LNCaP clone FGC (cell line): Measurements from ENCODE around the gene CHRM2.

Experiments
- DNase-seq: peaks from one replicate; pipeline ENCODE4 v3.0.0-alpha.2; 2011; ENCODE audit warnings: low read depth
- H3K4me3 ChIP-seq: 2 replicates; pipeline ENCODE4 v1.5.1; 2011; ENCODE audit warnings: mild to moderate bottlenecking, low read depth, low read length, control low read depth
- CTCF ChIP-seq: IDR thresholded peaks from 2 replicates; pipeline ENCODE4 v1.5.1; 2012; ENCODE audit warnings: mild to moderate bottlenecking; ENCODE audit not compliant: control insufficient read depth, insufficient read depth; ENCODE audit errors: extremely low read depth

CHRM2 gene

GRCh38 chr7:136998495-136998894 is 130.0 kb downstream of the CHRM2 start:
- TF ChIP-seq CTCF = no peak
- H3K4me3 ChIP-seq = no peak overlapping the region
- no peak for DNase-seq

GRCh38 chr7:137000621-137001020 is 132.2 kb downstream of the CHRM2 start:
- TF ChIP-seq CTCF = no peak
- no peak overlapping the region for H3K4me3 ChIP-seq
- DNase-seq = no peak

- H3K4me3 ChIP-seq = no peak overlapping the region
- TF ChIP-seq CTCF = no peak
- no peak for DNase-seq
Measured at GRCh38 chr7:137001041-137001440, 132.6 kb downstream of the CHRM2 start.

- no peak for TF ChIP-seq CTCF
- no peak overlapping the region for H3K4me3 ChIP-seq
Measured at GRCh38 chr7:137001478-137001877, 133.0 kb downstream of the CHRM2 start.

GRCh38 chr7:137003086-137003485 is 134.6 kb downstream of the CHRM2 start:
- DNase-seq = no peak
- H3K4me3 ChIP-seq = no peak overlapping the region
- TF ChIP-seq CTCF = no peak

More at GRCh38 chr7:137001478-137001877, 133.0 kb downstream of the CHRM2 start:
- DNase-seq = no peak

- no peak for DNase-seq
- H3K4me3 ChIP-seq = no peak overlapping the region
- TF ChIP-seq CTCF = no peak
Measured at GRCh38 chr7:137003566-137003965, 135.1 kb downstream of the CHRM2 start.

GRCh38 chr7:137005873-137006272 is 137.4 kb downstream of the CHRM2 start:
- no peak for DNase-seq
- H3K4me3 ChIP-seq = no peak overlapping the region
- TF ChIP-seq CTCF = no peak
